DMS114 treated with DMSO at 0.1 percent for 48 hours (cell line): ENCODE results near the gene SGK1.

Experiments used
- DNase-seq: peaks from one replicate; lab custom pipeline; 2025; ENCODE audit not compliant: unreplicated experiment; lab: John Stamatoyannopoulos, UW

SGK1 gene

GRCh38 chr6:134134654-134135053, 183.3 kb downstream of the SGK1 start:
- no peak for DNase-seq

GRCh38 chr6:134132494-134133141, 185.3 kb downstream of the SGK1 start:
- DNase-seq: no peak

- DNase-seq: no peak
Measured at GRCh38 chr6:134131530-134132139, 186.3 kb downstream of the SGK1 start.

- DNase-seq: no peak
Measured at GRCh38 chr6:134128146-134128545, 189.8 kb downstream of the SGK1 start.

GRCh38 chr6:134123666-134124208, 194.2 kb downstream of the SGK1 start:
- DNase-seq: peak; percentile 14

GRCh38 chr6:134122775-134123174, 195.1 kb downstream of the SGK1 start:
- DNase-seq: no peak

GRCh38 chr6:134119486-134119885, 198.4 kb downstream of the SGK1 start:
- DNase-seq: no peak
